ENCODE measurements around the gene OVCA2.

The OVCA2 gene

GRCh38 chr17:2054262-2054511 is 12.4 kb downstream of the OVCA2 start:
- no peak for DNase-seq (ENCODE audit: low read depth, low spot score)

GRCh38 chr17:2054512-2055291 is 12.9 kb downstream of the OVCA2 start, which contains the start of gene HIC1:
Gene HIC1, plus strand, starts transcription at chr17:2055103. Its CDS starts 1,588 bp downstream, at chr17:2056691.
- DNase-seq (ENCODE audit: low read depth, low spot score): no peak

- DNase-seq (ENCODE audit: low read depth, low spot score): no peak
These were observed 13.7 kb downstream of the OVCA2 start for GRCh38 chr17:2055292-2056205.

- DNase-seq (ENCODE audit: low read depth, low spot score): no peak
These were observed 14.7 kb downstream of the OVCA2 start for GRCh38 chr17:2056206-2057174.

GRCh38 chr17:2057175-2057759 is 15.4 kb downstream of the OVCA2 start:
- no peak for DNase-seq (ENCODE audit: low read depth, low spot score)

- no peak for DNase-seq (ENCODE audit: low read depth, low spot score)
These were observed 16.2 kb downstream of the OVCA2 start for GRCh38 chr17:2057760-2058585.

GRCh38 chr17:2058586-2059546 is 17.0 kb downstream of the OVCA2 start:
- no peak for DNase-seq (ENCODE audit: low read depth, low spot score)

GRCh38 chr17:2059547-2060384 is 17.9 kb downstream of the OVCA2 start:
- no peak for DNase-seq (ENCODE audit: low read depth, low spot score)

- no peak for DNase-seq (ENCODE audit: low read depth, low spot score)
These were observed 18.5 kb downstream of the OVCA2 start for GRCh38 chr17:2060385-2060658.

- no peak for DNase-seq (ENCODE audit: low read depth, low spot score)
These were observed 19.0 kb downstream of the OVCA2 start for GRCh38 chr17:2060681-2061440.

- DNase-seq (ENCODE audit: low read depth, low spot score): no peak
These were observed 19.7 kb downstream of the OVCA2 start for GRCh38 chr17:2061441-2061958.

GRCh38 chr17:2062571-2063183 is 20.9 kb downstream of the OVCA2 start:
- no peak for DNase-seq (ENCODE audit: low read depth, low spot score)

GRCh38 chr17:2063261-2064146 is 21.7 kb downstream of the OVCA2 start:
- DNase-seq (ENCODE audit: low read depth, low spot score): no peak

GRCh38 chr17:2064147-2064489 is 22.3 kb downstream of the OVCA2 start:
- no peak for DNase-seq (ENCODE audit: low read depth, low spot score)

GRCh38 chr17:2064520-2064971 is 22.7 kb downstream of the OVCA2 start:
- DNase-seq (ENCODE audit: low read depth, low spot score): no peak
